GM18519 (cell line): ENCODE results near the gene ADAMTSL4.

ENCODE experiments used
- ATAC-seq: cut with Tn5 transposase; IDR thresholded peaks from one replicate; pipeline ENCODE4 v1.9.1; 2021; ENCODE audit warnings: mild to moderate bottlenecking, moderate library complexity; ENCODE audit not compliant: unreplicated experiment, low FRiP score

ADAMTSL4 gene

DNA sequence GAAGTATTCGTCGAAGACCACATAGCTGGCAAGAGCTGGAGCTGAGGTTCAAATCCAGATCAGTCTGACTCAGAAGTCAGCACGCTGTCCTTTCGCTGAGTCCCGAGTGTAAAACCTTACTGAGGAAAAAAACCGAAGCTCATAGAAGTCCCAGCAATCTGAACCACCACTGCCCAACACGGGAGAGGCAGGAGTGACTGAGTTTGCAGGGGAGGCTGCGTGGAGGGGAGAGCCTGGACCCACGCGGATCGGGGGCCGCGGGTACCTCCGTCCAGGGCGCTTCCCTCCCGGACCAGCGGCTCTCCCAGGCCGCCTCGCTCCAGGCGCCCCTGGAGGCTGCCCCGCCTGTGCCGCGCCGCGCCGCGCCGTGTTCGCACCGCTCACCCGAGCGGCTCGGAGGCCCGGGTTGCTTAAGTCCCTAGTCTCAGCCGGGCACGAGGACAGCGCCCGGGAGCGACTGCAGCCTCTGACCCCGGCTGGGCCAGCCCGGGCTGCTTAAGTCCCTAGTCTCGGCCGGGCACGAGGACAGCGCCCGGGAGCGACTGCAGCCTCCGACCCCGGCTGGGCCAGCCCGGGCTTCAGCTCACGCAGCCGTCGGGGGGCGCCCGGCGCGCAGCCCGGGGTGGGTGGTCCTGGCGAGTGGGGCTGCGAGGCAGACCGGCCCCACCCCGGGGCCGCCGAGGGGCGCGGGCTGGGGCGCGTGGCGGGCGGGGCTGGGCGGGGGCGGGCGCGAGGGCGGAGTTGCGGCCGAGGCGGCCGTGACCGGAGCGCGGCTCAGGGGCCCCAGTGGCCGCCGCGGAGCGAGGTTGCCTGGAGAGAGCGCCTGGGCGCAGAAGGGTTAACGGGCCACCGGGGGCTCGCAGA is at the start of gene ADAMTSL4:
ADAMTSL4 (plus strand) TSS at position 777 of the 864 bp plus-strand sequence. CDS start 2,881 bp downstream, outside the sequence.
- no peak for ATAC-seq

DNA sequence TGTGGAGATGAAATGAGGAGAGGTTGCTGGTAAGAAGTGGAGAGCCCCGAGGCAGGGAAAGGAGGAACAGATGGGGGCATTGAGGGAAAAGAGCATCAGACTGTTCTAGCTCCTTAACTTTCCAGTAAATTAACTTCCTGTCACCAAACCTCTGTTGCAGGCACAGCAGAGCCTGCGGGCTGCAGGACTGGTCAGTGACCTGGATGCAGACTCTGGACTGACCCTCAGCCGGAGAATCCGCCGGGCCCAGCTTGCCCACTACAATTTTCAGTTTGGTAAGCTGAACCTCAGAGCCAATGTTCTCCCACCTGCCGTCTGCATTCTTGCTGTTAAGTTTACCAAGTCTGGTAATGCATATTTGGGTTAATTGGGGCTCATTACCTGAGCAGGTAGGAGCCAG is 43.8 kb upstream of the ADAMTSL4 start:
- ATAC-seq, result no peak

DNA sequence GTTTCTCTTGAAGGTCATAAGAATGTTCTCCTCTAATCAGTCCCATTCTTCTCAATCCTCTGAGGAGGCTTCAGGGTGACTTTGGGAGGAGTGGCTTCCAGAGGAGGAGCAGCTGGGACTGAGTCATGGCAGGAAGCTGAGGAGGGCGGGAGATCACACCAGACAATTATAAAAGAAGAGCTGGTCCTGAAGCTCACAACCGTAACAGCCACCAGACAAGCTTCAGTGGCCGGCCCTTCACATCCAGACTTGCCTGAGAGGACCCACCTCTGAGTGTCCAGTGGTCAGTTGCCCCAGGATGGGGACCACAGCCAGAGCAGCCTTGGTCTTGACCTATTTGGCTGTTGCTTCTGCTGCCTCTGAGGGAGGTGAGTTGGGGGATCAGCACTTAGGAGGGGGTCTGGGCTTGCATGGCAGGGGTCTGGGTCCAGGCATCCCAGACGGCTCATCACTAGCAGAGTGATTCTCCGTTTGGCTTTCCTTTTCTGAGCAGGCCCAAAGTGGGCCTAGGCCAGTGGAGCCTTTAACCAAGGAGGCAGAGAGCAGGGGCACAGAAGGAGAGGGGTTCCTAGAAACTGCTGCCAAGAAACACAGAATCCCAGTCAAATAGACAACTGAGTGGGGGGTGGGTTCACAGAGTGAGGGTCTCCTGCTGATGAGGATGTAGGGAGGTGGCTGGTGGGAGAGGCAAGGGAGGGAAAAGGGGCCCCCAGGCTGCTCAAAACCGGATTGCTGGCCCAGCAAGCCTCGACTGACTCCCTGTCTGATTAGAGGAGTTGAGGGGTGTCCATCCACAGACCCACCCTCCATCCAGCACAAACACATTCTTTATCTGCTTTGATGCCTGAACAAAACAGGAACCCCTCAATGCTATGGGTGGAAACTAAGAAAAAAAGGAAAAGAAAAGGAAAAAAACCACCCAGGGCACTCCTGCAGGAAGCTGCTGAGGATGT is 41.0 kb upstream of the ADAMTSL4 start, which contains the start of gene ECM1:
ECM1 (plus strand) TSS at position 198 of the 953 bp plus-strand sequence; CDS start at position 299, 101 bp downstream.
- ATAC-seq, result no peak

DNA sequence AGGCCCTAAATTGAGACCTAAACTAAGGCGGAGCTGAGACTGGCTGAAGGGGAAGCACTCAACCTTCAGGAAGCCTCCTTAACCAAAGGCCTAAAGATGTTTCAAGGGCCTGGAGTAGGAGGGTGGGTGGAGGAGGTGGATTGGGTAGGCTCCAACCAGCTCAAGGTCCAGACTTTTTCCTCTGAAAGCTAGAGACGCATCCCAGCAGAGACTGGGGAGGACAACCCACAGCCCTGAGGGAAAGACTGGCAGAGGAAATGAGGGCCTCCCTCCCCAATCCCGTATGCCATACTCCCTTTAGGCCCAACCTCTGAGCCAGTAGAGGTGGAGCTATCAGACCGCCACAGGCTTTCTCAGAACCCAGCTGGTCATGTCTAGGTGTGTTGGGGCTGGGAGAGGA is 40.2 kb upstream of the ADAMTSL4 start:
- ATAC-seq, result no peak

DNA sequence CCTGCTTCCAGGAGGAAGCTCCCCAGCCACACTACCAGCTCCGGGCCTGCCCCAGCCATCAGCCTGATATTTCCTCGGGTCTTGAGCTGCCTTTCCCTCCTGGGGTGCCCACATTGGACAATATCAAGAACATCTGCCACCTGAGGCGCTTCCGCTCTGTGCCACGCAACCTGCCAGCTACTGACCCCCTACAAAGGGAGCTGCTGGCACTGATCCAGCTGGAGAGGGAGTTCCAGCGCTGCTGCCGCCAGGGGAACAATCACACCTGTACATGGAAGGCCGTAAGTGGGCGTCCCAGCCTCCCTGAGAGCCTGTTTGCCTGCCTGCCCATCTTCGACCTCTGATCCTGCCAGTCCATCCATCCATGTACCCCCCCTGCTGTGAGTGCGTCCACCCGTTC is 37.7 kb upstream of the ADAMTSL4 start:
- ATAC-seq, result no peak

DNA sequence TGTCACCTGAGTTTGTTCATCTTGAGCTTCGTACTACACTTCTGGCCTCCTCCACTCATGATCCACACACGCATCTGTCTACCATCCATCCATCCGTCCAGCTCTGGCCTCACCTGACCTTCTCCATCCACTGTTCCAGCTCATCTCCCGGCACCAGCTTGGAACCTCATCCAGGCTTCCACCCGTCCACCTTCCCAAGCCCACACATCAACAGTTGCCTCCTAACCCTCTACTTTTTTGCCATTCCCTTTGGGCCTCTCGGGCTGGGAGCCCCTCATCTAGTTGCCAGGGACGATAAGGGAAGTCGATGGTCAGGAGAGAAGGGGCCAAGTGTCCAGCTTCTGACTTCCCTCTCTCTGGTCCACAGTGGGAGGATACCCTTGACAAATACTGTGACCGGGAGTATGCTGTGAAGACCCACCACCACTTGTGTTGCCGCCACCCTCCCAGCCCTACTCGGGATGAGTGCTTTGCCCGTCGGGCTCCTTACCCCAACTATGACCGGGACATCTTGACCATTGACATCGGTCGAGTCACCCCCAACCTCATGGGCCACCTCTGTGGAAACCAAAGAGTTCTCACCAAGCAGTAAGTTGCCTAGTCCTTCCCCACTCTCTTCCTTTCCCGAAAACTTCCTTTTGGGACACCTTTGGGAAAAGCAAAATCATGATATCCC is 37.1 kb upstream of the ADAMTSL4 start:
- no peak for ATAC-seq

DNA sequence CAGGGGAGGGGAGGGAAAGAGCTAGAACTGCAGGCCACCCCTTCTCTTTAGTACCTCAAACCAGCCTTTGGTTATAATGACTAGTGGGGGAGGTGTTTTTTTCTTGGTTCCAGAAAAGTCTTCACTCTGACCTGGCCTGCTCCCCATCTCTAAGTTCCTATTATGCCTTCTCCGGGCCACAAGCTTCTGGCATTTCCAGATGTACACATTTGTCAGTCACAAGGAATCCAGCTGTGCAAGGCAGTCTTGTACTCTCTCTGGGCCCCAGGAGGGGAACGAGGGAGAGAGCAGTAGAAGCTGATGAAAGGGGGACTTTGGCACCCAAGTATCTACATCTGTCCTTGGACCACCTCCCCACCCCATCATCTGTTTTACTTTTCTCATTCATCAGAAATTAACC is 36.4 kb upstream of the ADAMTSL4 start:
- no peak for ATAC-seq

DNA sequence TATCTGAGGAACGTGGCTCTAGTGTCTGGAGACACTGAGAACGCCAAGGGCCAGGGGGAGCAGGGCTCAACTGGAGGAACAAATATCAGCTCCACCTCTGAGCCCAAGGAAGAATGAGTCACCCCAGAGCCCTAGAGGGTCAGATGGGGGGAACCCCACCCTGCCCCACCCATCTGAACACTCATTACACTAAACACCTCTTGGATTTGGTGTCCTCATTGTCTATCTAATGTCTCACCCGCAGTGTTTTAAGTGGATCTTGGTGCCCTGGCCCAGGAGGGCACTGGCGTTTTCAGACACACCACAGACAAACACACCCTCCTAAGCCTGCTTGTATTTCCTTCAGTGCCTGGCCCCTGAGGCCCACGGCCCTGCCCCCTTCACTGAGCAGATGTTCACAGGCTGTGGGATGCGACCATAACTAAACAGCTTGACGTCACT is 35.8 kb upstream of the ADAMTSL4 start:
- no peak for ATAC-seq

DNA sequence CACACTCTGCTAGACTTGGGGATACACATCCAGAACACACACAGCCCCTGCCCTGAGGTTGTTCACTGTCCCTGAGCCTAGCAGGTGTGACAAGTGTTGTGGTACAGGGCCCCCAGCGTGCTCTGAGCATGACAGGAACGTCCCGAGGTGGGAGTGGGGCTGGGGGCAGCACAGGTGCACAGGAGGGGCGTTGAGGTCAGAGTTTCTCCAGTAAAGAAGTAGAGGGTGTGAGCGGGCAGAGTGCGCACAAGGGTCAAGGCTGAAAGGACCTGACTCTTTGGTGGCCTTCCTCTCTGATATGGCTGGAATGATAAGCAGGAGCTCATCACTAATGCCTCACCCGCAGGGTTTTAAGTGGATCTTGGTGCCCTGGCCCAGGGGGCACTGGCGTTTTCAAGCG is 34.9 kb upstream of the ADAMTSL4 start:
- no peak for ATAC-seq

DNA sequence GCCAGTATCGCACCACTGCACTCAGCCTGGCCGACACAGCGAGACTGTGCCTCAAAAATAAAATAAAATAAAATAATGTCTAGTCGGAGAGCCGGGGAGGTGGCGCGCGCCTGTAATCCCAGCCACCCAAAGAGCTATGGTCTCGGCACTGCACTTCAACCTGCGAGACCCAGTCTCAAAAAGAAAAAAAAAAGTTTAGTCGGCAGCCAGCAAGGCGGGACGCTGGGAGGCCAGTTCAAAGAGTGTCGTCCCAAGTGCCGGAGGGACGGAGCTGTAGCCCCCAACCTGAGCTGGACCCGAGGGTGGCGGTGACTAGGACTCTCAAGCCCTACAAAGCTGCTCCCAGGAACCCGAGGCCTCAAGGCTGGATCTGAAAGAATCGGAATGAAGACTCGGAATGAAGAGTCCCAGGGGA is 34.3 kb upstream of the ADAMTSL4 start:
- ATAC-seq, result no peak

DNA sequence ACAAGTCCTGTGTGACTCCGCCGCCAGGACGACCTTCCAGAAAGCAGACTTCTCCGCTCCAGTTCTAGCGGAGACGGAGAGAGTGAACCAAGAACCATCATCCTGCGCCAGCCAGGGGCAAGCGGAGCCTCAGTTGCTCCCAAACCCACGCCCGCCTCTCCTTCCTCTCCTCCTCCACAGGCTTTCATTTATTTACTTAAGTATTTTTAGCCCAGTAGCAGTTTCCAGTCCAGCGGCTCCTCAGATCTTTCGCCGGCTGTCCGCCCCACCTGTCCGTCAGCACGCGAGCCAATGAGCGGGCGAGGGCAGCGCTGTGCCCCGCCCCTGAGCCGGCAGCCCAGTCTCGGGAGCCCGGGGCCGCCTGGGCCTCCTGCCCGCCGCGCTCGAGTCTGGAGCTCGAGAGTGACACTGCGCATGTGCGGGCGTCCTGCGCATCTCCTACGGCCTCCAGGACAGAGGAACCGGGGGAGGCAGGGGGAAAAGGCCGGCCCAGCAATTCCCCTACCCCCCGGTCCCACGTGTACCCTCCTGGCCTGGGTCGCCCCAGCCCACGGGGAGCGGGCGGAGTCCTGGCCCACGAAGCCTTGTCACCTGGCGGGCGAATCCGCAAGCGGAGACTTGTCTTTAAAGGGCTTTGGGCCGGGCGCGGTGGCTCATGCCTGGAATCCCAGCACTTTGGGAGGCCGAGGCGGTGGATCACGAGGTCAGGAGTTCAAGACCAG is 33.7 kb upstream of the ADAMTSL4 start, which contains the start of gene FALEC:
FALEC (plus strand) TSS at position 425 of the 722 bp plus-strand sequence.
- peak; percentile 82 for ATAC-seq

DNA sequence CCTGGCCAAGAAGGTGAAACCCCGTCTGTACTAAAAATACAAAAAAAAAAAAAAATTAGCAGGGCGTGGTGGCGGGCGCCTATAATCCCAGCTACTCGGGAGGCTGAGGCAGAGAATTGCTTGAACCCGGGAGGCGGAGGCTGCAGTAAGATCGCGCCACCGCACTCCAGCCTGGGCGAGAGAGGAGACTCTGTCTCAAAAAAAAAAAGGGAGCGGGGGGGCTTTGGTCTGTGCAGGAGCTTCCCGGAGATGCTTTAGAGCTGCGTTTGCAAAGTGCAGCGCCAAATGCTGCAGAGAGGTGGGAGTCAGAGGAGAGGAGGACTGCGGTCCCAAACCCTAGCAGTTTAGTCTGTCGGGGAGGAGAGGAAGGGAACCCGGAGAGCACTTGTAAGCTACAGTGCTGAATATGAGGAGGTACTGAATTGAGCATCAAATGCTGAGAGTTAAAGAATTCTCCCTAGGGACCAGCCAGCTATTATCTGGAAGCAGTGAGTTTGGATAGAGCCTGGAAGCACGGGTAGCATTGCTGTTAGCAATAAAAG is 33.1 kb upstream of the ADAMTSL4 start:
- no peak for ATAC-seq

DNA sequence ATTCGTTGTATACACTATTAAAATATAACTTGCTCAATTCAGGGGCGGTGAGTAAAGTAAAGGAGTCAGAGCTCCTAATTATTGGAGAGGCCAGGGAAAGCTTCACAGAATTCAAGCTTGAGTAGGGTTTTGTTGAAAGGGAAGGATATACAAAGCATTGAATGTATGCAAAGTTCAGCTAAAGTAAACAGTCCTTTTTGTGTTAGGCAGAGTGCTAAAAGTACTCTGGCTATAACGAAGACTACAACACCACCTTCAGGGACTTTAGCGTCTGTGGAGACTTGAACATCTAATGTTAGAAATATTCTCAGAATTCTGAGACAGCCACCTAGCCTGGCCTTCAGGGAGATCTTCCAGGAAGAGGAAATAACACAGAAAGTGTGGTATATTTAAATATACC is 32.6 kb upstream of the ADAMTSL4 start:
- ATAC-seq, result no peak

DNA sequence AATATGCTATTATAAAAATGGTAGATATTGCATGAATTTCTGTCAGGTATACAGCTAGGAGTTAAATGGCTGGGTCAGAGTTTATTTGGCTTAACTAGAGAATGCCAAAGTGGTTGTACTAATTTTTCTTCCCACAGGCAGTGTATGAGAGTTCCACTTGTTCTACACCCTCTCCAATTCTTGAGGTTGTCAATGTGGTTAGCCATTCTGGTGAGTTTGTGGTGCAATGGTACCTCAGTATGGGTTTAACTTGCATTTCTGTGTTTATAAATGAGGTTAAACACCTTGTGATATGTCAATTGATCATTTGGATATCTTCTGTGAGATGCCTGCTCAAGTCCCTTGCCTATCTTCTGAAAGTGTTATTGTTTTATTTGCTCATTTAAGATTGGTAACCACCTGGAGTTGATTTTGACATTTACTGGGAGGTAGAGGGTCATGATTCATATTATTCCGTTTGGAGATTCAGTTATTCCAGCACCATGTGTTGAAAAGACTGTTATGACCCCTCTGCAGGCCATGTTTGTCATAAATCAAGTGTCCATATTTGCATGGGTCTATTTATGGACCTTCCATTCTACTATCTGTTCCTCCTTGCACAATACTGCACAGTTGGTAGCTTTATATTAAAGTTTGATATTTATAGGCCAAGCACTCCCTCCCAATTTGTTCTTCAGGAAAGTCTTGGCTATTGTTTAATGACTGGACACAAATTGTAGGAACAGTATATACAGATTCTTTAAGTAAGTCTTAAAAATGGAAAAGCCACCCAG is 27.8 kb upstream of the ADAMTSL4 start:
- no peak for ATAC-seq

DNA sequence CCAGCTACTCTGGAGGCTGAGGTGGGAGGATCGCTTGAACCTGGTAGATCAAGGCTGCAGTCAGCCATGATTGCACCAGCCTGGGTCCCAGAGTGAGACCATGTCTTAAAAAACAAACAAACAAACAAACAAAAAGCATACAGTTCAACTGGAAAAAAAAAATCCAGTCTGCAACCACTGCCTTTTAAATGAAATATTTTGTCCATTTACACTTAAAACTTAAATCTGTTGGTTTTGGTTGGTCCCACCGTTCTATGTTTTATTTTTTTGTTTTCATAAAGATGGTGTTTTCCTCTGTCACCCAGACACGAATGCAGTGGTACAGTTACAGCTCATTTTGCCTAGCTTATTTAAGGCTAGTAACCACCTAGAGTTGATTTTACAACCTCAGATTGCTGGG is 23.9 kb upstream of the ADAMTSL4 start:
- ATAC-seq, result no peak

DNA sequence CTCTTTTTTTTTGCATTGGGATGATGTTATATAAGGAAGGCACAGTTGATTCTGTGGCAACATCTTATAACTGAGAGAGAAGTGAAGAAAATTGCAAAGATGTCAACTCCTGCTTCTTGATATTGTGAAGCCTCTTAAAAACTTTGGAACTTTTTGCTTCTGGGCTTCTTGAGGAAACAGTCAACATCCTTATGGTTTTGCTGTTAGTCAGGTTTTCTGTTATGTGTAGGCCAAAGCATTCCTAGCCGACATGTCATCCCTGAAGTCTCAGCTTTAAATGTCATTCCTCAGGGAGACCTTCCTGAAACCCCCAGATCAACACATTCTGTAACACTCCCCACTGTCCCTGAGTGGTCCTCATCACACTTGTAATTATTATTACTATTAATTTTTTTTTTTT is 21.0 kb upstream of the ADAMTSL4 start:
- no peak for ATAC-seq

DNA sequence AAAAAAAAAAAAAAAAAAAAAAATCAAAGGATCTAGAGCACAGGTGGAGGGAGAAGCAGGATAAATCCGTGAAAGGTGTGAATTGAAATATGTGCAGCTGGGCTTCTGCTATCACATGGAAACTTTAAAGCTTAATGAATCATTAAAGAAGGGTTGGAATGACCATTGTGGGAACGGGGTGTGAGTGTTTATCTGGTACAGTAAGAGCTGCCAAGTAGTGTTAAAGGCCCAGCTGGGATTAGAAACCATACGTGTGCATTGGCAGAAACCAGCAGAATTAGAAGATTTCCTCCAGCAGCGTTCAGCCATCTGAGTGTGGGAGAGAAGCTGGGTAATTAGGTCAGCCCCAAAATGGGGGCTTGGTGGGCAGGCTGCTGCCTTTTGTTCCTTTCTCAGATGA is 20.2 kb upstream of the ADAMTSL4 start:
- no peak for ATAC-seq

DNA sequence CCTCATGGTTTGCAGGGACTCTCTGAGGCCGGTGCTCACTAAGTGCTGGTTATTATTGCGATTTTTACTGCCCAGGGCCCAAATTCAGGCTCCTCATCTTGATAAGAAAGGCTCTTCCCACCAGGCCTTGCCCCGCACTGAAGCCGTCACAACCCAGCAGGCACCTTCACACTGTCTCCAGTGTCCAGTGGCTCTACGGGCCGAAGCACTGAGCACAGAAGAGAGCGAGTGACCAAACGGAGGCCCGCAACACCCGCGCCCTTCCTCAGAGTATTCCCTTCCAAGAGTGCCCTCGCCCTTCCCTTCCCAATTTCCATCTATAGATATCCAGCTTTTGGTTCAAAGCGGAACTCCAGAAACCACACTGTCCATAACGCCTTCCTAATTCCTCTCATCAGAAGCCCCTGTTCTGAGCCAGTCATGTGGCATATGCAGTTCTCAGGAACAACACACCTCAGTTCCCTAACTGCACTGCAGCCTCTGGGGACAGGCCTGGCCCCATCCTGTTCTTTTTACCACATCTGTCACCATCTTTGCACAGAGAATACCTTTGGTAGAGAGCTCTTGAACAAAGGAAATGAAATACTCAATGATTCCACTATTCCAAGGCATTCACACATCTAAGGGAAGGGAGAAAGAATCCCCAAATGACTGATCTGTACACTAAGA is 18.6 kb upstream of the ADAMTSL4 start:
- no peak for ATAC-seq
